GM10847 (cell line): ENCODE data around the gene BTLA.

Experiments used
- POLR2A ChIP-seq: IDR thresholded peaks from 2 replicates; pipeline ENCODE4 v1.6.1; 2011; ENCODE audit not compliant: insufficient read length; ENCODE audit errors: extremely low read depth

The BTLA gene, protein sequence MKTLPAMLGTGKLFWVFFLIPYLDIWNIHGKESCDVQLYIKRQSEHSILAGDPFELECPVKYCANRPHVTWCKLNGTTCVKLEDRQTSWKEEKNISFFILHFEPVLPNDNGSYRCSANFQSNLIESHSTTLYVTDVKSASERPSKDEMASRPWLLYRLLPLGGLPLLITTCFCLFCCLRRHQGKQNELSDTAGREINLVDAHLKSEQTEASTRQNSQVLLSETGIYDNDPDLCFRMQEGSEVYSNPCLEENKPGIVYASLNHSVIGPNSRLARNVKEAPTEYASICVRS

DNA sequence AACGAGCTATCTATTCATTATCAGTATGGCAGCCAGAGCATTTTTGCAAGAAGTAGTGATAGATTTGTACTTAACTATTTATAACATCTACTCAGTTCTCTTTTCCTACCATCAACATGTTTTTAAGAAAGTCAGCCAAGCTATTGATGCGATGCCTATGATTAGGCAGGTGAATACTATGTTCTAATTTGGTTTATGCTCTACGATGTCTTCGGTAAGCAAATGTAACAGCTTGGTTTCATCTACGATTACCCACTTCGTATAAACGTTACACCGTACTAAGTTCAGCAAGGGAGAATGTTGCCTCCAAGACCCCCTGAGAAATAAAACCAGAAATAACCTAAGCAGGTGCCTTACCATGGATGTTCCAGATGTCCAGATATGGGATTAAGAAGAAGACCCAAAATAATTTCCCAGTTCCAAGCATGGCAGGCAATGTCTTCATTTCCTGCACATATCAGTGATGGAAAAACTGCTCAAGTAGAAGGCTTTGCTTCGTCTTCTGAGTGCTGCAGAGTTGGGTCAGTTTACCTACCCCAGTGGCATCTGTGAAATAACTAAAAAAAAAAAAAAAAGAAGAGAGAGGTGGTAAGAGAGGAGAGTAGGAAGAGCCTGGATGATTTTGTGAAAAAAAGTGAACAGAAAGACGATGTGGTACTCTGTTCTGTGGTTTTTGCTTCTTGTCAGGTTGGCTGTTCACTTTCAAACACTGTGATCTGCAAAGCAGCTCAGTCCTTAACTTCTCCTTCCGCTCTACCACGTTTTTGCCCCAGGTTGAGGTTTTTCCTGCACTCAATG lies at the start of gene BTLA:
BTLA (minus strand) TSS at position 559 of the 798 bp plus-strand sequence; CDS start at position 445, 114 bp downstream.
- TF ChIP-seq POLR2A = no peak

DNA sequence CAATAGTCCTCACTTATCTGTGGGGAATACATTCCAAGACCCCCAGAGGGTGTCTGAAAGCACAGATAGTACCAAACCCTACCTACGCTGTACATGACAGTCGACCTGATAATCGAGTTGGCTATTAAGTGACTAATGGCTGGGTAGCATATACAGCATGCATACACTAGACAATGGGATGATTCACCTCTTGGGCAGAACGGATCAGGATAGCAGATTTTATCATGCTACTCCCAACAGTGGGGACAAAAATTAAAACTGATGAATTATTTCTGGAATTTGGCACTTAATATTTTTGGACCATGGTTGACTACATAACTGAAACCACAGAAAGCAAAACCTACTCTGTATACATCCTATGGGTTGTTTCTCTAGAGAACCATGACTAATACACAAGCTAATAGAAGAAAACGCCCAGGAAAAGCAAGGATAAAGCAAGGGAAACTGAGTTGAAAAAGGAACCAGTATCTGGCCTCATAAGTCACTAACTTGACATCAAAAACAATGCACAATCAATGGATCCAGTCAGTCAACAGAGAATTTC lies 47.0 kb upstream of the BTLA start:
- TF ChIP-seq POLR2A = no peak

- TF ChIP-seq POLR2A = no peak
Observed at GRCh38 chr3:112539825-112540650, 40.8 kb upstream of the BTLA start.

DNA sequence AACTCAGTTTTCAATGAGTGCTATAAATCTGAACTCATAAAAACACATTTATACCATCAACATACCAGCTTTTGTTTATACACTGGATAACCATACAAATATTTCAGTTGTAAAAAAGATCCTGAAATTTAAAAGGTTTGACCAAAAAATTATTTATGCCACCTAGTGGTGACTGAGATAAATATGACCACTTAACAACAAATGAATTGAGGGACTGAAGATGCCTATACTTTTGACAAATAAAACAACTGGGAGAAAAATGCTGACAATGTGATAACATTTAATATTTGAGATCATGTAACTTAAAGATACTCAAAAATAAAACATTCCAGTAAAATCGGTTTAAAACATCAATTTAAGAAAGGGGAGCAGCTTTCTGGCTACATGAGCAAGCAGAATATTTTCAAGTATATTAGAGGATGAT lies 32.1 kb upstream of the BTLA start:
- no peak for TF ChIP-seq POLR2A

DNA sequence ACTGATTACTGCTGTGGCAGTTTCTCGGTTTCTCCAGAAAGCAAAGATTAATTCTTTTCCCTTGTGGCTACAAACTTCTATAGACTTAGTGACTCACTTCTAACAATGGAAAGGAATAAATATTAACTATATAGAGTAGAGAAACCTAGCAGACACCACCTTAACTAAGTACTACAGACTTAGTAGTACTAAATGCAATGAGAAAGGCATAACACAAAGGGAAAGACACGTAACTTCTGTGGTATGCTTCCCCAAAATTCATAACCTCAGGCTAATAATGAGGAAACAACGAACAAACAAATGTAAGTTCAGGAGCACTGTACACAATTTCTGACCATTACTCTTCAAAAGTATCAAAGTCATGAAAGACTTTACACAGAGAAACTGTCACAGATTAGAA lies 31.3 kb upstream of the BTLA start:
- TF ChIP-seq POLR2A = no peak

DNA sequence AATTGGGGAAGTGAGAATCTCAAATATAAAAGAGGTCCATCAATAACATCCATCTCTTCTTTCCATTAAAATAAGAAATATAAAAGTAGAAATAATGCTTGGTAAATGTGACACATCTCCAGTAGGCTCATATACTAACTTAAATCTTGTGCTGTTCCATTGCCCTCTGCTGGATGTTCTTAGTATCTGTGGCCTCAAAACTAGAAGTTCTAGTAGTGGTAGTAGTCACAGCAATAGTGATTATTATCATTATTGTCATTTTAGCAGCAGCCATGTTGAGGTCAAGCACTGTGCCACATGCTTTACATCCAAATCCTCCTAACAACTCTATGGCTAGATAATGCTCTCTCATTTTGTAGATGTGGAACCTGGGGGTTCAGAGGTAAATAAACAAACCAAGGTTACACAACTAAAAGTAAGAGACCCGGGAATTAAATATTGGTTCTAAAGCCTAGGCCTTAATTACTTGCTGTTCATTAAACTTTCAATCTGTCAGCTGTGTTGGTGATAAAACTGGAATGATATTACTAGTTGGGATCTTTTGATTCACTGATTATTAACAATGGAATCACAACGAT lies 20.2 kb upstream of the BTLA start:
- TF ChIP-seq POLR2A = no peak

- TF ChIP-seq POLR2A = no peak
Observed at GRCh38 chr3:112514527-112515128, 15.4 kb upstream of the BTLA start.

DNA sequence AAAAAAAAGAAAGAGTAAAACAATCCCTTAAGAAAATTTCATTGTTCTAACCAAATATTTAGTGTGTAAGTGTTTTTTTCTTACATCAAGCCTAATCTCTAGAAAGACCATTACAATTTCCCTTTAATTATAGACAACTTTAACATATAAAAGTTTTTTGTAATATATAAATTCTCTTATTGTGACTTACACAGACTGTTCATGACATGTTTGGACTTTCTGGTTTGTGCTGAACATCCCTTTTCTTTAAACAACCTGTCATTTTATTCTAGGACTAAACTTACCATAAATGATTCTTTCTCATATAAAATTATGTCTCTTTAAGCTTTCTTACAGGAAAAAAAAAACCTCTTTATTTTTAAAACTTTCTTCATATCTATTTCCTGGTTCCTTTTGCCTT lies 13.0 kb upstream of the BTLA start:
- TF ChIP-seq POLR2A = no peak

GRCh38 chr3:112508860-112509259 lies 9.6 kb upstream of the BTLA start:
- TF ChIP-seq POLR2A = no peak

- no peak for TF ChIP-seq POLR2A
Observed at GRCh38 chr3:112508261-112508660, 9.0 kb upstream of the BTLA start.

DNA sequence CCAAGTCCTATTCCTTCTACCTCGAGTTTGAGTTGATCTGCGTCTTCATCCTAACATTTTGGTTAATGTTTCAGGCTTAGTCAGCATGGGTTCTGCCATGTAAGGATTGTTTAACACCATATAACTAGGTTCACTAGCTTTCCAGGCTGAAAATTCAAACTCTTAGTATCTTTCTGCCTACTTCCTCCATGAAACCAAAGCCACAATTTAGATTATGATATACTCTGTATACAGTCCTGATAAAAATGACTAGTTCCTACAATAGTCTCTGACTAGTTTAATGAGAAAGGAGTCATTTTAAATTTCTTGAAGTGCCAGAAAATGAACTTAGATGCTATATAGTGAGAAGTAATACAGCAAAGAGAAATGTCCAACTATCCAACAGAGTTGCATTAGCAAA lies 6.6 kb upstream of the BTLA start:
- TF ChIP-seq POLR2A = no peak

DNA sequence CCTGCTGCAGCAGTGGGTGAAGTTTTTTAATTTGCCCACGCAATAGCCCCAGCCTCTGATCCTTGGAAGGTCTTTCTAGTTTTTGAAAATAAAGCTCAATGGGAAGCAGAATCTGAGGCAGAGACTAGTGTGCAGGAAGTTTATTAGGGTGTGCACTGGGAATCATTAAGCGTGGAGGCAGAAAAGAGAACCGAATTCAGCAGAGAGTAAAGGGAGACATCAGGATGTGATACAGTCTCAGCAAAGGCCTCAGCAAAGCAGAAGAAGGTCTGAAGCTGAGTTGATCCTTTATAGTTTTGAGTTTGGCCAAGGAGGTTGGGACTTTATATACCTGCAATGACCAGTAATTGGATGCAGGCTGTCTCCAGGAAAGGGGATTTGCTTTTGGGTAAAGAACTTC lies 4.9 kb upstream of the BTLA start:
- no peak for TF ChIP-seq POLR2A

DNA sequence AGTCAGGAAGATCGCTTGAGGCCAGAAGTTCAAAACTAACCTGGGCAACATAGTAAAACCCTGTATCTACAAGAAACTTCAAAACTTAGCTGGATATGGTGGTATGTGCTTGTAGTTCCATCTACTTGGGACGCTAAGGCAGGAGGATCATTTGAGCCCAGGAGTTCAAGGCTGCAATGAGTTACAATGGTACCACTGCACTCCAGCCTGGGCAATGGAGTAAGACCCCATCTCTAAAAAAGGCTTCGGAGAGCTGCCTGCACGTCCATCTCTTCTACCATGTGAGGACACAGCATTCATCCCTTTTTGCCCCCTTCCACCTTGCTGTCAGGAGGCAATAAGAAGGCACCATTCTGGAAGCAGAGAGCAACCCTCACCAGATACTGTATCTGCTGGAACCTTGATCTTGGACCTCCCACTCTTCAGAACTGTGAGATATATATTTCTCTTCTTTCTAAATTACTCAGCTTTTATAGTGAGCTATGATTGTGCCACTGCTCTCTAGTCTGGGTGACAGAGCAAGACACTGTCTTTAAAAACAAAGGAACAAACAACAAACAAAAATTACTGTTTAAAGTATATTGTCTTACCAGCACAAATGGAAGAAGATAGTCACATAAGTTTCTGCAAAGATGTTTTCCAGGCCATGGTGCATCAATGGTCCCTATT lies 4.2 kb upstream of the BTLA start:
- no peak for TF ChIP-seq POLR2A

- no peak for TF ChIP-seq POLR2A
Observed at GRCh38 chr3:112500621-112501020, 1.3 kb upstream of the BTLA start.

DNA sequence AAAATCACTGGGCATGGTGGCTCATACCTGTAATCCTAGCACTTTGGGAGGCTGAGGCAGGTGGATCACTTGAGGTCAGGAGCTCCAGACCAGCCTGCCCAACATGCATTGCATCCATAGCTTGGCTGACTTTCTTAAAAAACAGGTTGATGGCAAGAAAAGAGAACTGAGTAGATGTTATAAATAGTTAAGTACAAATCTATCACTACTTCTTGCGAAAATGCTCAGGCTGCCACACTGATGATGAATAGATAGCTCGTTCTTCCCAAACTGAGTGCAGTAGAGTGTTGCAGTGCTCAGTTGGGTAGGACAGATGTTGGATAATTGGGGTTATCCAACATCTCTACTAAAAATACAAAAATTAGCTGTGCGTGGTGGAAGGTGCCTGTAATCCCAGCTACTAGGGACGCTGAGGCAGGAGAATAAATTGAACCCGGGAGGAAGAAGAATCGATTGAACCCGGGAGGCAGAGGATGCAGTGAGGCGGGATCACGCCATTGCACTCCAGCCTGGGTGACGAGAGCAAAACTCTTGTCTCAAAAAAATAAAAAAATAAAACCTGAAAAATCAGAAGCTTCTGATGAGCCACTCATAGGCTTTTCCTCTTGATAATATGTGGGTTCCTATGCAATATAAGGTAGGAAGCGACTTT lies 1.2 kb downstream of the BTLA start:
- no peak for TF ChIP-seq POLR2A
